HG03442 (cell line): ENCODE results near the gene SULT1C3.

Source experiments
- ATAC-seq: cut with Tn5 transposase; IDR thresholded peaks from one replicate; pipeline ENCODE4 v1.9.1; 2021; ENCODE audit warnings: mild to moderate bottlenecking, moderate library complexity; ENCODE audit not compliant: unreplicated experiment

The SULT1C3 gene

DNA sequence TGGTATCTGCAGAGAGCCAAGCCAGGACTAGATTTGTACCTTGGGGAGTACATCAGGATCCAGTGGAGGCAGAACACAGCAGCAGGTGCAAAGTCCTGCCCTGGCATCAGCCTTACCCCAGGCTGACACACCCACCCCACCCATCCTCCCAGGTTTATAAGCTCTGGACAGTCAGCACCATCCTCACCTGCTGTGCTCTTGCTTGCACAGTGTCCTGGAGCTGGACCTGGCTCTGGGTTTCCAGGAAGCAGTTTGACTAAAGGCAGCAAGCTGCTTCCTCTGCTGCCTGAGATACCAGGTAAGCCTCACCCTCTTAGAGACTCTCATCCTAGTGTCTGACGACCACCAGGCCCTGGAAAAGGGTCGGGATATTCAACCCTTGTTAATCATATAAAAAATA is at the start of gene SULT1C3:
Gene SULT1C3 (plus strand): TSS at position 183 of the 400 bp plus-strand sequence. CDS start 7,227 bp downstream, outside the sequence.
- ATAC-seq, result no peak

DNA sequence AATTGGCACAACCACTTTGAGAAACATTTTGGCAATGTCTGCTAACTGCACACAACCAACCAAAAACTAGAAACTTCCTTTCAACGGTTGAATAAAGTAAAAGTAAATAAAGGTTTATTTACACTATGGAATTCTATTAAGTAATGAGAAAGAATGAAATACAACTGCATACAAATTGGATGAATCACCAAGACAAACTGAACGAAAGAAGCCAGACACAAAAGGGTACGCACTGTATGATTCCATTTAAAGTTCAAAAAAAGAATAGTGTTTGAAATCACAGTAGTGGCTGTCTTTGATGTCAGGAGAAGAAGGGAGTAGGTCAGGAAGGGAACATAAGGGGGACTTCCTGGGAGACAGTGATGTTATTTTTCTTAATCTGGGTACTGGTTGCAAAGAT is 46.5 kb upstream of the SULT1C3 start:
- ATAC-seq, result no peak

DNA sequence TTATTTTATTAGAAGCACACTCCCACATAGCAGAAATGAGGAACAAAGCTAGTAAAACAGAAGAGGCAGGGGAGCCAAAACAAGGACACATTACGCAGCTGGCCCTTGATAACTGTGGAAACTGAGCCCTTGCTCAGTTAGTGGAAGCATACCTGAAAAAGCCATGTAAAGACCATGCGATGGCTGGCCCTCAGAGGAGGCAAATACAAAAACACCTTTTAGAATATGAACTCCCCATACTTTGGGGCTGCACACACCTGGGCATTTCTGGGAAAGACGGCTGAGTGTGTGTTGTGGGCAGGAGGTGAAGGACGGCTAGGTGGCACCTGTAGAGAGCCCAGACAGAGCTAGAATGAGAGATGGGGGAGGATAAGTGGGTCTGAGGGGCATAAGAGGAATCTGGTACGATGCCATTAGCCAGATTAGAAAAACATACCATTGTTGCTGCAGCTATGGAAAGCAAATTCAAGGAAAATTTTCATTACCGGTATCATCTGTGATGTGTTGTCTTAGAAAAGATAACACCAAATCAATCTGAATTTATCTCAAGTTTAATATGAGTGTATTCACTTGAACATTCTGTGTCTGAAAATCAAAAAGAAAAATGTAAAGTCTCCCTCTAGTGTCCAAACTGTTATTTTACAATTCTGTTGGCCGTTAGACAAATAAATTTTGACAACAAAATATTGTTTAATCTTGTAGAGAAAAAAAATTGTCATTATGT is 45.2 kb upstream of the SULT1C3 start:
- ATAC-seq, result no peak

DNA sequence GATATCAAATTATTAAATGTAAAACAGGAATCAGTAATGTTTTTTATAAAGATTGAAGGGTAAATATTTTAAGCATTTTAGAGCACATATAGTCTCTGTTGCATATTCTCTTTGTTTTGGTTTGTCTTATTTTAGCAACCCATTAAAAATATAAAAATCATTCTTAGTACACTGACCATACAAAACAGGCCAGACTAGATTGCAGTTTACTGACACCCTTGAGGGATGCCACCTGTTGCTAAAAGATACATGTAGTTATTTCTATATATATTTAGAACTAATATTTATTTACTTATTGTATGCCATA is 44.7 kb upstream of the SULT1C3 start:
- no peak for ATAC-seq

DNA sequence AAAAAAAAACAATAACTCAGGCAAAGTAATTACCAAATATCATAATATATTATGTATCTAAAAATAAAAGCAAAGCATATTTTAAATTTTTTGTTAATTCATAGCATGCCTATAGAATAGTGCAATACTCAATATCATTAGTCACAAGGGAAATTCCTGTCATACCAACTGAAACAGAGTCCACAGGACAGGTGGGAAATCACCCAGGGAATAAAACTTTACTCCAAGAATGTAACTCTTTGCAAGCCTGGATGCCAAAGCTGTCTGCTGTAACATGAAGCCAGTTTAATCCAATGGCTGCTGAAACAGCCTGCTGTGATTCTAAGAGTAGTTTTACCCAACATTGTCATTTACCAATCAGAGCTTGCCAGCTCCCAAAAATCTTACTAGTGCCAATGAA is 40.0 kb upstream of the SULT1C3 start:
- ATAC-seq, result no peak

DNA sequence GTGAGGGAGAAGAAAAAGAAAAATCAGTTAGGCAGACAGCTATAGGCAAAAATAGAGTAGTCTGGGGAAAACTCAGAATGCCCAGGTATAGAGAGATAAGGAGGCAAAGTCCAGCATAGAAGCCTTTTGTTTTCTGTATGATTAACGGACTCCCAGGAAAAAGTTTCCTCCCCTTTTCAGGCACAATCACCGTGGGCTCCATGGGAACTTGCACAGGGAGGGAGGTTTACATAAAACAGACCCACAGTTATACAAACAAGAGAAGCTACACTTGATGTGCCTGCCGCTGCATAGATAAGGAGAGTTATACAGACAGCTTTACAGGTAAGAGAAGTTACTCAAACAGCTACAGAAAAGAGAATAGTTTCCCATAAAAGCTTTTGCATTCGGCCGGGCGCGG is 39.2 kb upstream of the SULT1C3 start:
- no peak for ATAC-seq

DNA sequence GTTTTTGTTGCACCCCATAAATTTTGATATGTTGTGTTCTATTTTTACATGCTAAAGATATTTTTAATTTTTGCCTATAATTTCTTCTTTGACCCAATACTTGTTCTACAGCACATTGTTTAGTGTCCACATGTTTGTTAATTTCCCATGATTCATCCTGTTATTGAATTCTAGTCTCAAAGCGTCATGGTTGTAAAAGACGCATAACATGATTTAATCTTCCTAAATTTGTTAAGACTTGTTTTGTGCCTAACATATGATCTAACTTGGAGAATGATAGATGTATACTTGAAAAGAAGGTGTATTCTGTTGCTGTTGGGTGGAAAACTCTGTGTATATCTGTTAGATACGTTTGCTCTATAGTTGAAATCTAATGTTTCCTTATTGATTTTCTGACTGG is 27.1 kb upstream of the SULT1C3 start:
- ATAC-seq, result no peak

DNA sequence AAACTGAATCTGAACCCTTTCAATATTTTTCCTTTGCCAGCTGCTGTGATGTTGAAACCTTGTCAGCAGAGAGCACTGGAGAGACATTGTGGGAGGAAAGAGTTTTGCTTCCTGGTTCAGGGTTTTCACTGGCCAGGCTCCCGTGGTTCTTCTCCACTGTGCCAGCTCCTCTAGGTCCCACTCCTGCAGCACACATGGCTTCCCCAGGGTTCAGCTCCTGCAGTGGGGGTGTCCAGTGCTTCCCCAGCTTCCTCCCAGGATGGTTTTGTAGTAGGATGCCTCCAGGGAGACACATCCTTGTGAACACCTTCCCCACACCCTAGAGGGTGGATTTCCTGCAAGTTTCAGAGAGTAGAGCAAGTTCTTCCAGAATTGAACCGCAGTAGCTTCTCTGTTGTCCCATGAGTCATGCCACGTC is 24.0 kb upstream of the SULT1C3 start:
- no peak for ATAC-seq

DNA sequence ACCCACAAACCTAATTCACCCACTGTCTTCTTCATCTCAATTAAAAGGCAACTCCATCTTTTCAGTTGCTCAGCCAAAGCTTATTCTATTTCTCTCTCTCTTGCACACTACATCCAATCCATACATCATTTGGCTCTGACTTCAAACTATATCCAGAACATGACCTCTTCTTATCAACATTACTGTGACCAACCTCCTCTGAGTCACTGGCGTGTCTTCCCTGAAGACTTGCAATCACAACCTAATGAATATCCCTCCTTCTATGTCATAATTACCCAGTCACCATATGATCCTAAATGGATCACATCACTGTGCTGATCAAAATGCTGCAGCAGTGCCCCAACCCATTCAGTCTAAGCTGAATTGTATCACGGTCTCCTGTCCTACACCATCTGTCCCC is 22.6 kb upstream of the SULT1C3 start:
- ATAC-seq, result no peak

DNA sequence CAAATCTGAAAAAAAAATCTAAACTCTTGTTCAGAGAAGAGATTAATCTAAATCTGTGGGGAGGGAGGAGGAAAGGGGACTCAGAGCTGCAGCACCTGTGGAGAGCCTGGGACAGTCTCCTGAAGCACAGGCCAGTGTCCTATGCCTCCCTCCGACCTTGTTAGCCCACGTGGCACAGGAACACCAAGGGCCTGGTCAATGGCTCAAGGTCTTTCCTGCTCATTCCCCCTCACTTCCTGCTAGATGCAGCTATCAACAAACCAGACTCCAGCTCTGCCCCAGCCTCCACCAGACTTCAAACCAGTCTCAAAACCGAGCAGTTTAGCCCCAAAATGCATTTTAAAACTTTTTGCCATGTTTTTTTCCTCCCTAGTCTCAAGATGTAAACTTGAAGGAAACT is 20.1 kb upstream of the SULT1C3 start:
- ATAC-seq, result no peak

DNA sequence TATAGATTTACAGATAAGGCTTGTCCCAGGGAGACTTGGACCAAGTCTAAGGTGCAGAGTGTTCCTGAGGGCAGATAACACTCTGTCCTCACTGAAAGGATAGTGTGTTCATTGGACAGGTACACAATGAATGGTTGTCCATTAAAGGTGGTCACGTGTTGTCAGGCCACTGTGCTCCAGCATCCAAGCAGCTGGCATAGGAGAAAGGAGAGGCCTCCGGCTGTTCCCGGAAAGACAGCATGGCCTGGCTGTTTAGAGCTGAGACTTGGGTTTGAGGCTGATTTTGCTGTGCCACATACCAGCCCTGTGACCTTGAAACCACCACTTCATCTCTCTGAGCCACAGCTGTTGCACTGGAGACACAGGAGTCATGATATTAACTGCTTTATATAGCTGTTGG is 19.6 kb upstream of the SULT1C3 start:
- no peak for ATAC-seq

DNA sequence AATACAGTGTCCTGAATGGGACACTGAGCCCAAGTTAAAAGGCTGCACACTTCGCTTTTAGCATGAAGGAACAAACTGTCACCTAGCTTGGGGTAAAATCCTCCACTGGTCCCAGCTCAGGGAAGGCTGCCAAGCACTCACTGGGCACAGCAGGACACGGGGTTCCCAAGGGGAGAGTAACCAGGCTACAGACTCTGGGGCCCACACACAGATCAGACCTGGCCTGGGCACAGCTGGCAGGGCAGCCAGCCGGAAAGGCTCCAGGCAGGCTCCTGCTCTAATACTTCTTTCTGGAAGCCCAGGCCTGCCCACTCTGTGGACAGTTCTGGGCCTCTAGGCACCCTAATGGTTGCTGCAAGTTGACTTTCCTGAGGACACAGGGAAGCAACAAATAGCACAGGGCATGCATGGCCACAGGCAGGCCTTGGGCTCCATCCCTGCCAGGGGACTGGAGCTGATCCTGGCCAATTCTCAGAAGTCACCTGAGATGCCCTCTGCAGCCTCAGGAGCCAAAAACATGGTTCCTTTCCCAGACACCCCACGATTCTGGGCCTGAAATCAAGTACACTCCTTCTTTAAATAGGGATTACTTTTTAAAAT is 18.7 kb upstream of the SULT1C3 start:
- no peak for ATAC-seq

DNA sequence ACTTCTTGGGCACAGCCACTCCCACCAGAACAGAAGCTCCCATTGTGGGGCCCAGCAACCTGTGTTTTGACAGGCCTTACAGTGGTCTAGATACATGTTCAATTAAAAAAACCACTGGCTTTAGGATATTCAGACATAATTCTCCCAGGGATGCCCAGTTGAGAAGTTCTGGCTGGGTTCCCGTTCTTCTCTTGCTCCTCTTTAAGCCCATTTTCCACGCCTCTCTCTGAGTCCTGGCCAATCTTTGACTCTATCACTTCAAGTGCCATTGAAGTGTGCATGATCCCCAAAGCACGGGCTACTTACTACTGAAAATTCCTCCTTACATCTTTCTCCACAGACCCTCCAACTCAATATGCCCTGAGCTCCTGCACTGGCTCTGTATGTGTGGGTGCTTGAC is 17.5 kb upstream of the SULT1C3 start:
- no peak for ATAC-seq

DNA sequence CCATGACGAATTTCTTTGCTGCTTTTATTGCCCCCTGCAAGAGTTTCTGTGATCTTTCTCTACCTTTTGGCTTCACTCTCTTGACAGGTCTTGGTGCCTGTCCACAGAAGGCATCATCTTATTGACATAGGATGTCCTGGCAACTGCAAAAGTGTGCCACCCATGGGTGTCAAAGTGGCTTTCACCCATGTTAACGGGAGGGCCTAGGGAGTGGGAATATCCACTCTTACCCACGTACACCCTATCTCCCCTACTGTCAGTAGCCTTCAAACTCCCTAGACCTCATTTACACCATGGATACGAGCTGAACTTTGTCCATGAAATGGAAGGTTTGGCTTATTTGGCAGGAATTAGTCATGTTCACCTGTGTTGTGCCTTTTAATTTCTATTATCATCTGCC is 16.2 kb upstream of the SULT1C3 start:
- ATAC-seq, result no peak

DNA sequence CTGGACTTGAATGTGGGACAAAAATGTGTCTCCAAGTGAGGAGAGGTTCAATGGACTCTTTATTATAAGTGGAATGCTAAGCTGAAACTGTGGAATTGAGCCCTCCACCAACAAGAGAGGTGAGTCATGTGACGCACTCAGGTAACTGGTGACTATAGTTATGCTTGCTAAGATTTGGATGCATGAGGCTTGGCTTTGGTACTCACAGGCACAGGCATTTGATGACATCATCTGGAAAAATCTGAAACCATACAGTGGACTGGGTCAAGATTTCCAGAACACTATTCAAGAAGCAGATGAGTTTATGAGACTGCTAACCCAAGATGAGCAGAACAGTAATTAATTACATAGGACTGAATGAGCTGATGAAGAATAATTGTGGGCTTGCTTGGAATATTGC is 15.7 kb upstream of the SULT1C3 start:
- no peak for ATAC-seq

DNA sequence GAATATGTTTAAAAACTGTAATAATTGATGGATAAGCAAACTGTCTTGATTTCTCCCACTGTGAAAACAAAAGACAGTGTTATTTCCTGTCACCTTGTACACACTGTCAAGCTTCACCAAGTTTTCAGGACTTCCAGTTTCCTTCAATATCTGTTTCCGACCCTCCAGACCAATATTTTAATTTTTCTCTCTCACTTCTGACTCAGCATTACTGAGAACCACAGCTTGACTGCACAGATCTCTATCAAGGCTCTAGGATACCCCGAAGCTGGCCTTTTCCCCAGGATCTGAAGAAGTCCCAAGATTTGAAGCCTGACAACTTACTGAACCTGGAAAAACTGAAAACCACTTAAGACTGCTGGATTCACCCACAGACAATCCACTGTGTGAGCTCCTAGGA is 13.2 kb upstream of the SULT1C3 start:
- no peak for ATAC-seq

DNA sequence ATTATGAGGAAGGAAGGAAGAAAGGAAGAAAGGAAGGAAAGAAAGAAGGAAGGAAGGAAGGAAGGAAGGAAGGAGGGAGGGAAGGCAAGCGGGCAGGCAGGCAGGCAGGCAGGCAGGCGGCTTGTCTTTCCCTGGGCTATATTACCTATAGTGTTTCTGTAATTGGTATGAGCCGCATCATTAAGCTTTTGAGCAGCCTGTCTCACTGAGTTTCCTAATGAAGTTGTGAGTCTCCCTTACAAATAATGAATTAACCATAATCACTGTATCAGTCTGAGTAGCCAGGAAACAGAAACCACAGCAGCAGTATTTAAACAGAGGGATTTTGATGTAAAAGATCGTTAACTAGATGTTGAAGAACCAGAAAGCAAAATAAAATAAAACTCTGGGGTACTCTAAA is 11.8 kb upstream of the SULT1C3 start:
- no peak for ATAC-seq

DNA sequence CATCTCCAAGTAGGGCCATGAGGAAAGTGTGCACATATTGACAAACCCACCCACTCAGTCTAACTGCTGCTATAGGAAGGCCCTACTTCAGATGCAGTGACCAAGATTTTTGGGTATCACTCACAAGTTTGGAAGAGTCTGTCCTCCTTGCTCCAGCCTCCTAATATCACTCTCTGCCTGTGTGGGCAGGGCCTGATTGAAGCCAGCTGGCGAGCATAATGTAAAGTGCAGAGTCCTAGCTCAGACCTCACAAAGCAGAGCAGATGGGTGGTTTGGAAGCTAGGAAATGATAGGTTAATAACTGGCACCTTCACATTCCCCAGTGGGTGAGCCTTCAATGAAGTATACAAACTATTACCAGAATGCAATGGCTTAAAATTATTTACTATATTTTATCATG is 11.2 kb upstream of the SULT1C3 start:
- no peak for ATAC-seq

DNA sequence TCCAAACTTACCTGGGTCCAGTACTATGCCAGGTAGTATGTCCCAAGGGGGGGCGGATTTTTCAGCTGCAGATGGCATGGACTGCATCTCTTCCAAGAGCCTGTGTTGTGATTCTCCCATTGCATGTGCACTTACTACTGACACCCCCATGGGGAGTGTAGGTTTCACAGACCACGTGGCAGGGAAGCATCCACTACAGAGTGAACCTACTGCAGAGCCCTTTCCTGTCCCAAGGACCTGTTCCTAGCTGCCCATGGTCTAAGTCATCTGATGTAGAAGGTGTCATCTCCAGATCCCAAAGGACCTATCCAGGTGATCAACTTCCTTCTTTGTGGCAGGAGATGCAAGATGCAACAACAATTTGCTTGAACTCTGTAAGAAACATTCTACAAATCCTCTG is 9.9 kb upstream of the SULT1C3 start:
- no peak for ATAC-seq

DNA sequence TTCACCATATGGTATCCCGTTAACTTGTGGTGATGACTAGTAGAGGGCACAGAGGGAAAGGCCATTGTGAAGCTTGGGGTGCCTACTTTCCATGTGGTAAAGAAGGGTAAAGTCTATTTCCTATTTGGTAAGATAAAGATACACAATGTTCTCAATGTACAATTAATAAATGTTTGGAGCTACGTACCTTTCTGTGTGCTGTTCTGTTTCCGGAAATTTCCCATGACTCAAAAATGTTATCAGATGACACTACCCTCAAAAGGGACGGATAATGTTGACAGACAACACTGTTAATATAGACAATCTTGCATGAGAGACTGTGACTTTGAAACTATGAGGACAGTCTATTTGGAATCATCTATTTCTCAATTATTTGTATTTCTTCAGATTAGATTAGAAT is 4.2 kb upstream of the SULT1C3 start:
- no peak for ATAC-seq

DNA sequence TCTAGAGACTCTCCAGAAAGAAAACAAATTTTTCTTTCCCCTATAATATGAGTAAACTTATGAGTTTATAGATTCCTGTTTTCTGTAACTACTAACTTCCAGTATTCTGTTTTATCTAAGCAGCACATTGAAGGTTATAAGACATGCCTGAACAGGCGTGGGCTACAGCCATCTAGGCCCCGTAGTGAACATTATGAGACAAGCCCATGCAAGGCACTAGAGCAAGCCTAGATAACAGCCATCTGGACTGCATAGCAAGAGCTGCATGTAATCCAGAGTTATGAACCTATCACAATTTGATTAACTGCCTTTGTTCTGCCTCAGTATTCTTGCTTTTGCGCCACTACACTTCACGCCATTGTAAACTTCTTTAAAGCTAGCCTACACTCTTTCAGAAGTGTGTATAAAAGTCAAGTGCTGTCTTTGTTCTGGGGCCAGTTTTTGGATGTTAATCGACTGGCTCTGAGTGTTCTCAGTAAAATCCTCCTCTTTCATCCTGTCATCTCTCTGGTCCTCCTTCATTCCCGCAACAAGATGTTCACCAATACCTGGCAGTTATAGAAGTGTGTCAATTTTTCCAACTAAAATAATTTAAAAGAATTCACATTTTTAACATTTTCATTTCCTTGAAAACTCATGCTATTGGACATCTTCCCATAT is 3.0 kb upstream of the SULT1C3 start:
- ATAC-seq, result no peak

DNA sequence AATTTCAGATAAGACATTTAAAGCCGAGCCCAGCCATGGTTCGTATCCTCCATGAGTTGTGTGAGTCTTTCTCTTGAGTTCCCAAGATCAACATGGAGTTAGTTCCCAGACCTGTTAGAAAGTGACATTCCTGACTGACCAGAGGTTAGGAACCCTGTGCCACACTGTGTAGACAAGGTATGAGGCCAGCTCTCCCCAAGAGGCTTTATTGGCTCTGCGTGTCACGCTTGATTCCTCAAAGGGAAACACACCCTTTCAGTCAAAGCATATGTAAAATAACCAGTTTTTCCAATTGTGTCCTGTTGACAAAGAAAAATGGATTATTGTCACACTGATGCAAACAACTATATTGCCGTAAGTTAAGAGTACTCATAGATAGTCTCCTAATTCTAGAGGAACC is 1.2 kb downstream of the SULT1C3 start:
- no peak for ATAC-seq

DNA sequence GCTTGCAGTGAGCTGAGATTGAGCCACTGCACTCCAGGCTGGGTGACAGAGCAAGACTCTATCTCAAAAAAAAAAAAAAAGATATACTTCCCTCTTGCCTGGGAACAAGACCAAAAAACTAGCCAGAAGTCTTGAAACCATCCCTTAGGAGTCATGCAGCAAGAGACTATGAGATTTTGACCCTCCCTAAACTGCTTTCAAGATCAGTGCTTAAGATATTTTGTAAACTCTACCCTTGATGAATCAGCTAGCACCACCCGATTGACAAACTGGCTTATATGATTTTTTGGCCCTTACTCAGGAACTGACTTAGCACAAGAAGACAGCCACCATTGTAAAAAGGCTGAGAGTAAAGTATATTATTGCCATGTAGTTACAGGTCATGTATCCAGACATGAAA is 3.8 kb downstream of the SULT1C3 start:
- ATAC-seq, result no peak
